PC-3 (cell line): ENCODE measurements around the gene GRIN1. TPM values are rescaled to one million over a fixed set of nuclear protein-coding genes. Genes with fewer than 3 reads are reported as not detected.

ENCODE experiments used
- ATAC-seq: fragments of 200-7000 bp; cut with Tn5 transposase; 2 replicates; pipeline ENCODE4 v1.9.1; 2020; ENCODE audit warnings: mild to moderate bottlenecking, moderate library complexity
- BruUV-seq: library from RNA; stranded (reverse); fragments of 400-500 nt; replicated peaks from 2 replicates; lab custom pipeline; 2021; lab: Mats Ljungman, UMichigan
- CTCF ChIA-PET: fragments of 300-600 bp; sonication (Branson Sonifier 250); formaldehyde crosslinking; loops from one replicate; lab custom pipeline; 2022; ENCODE audit warnings: antibody characterized with exemption; lab: Charles Lee
- POLR2A ChIA-PET: fragments of 300-600 bp; sonication (Branson Sonifier 250); formaldehyde crosslinking; loops from one replicate; lab custom pipeline; 2022; ENCODE audit warnings: antibody characterized with exemption; ENCODE audit not compliant: unreplicated experiment; lab: Charles Lee
- DNase-seq: peaks from one replicate; pipeline ENCODE4 v3.0.0-alpha.2; 2015
- H2AFZ ChIP-seq: fragments of 300-600 bp; sonication (generic); 2 replicates; pipeline ENCODE4 v1.6.0; 2016; ENCODE audit warnings: antibody characterized with exemption, low read length
- H3F3A ChIP-seq: fragments of 300-600 bp; sonication (generic); one replicate; pipeline ENCODE4 v1.6.0; 2017; ENCODE audit warnings: antibody characterized with exemption, low read length, control low read depth, mild to moderate bottlenecking; ENCODE audit not compliant: unreplicated experiment
- H3K27ac ChIP-seq: fragments of 300-600 bp; sonication (generic); 2 replicates; pipeline ENCODE4 v1.5.1; 2016; ENCODE audit warnings: mild to moderate bottlenecking, low read length
- H3K27me3 ChIP-seq: fragments of 300-600 bp; sonication (generic); 2 replicates; pipeline ENCODE4 v1.6.1; 2016; ENCODE audit warnings: low read length, mixed read lengths
- H3K36me3 ChIP-seq: fragments of 300-600 bp; sonication (generic); 2 replicates; pipeline ENCODE4 v1.6.1; 2016; ENCODE audit warnings: low read depth, mixed run types, low read length, mixed read lengths
- H3K4me1 ChIP-seq: fragments of 300-600 bp; sonication (generic); 2 replicates; pipeline ENCODE4 v1.5.1; 2016; ENCODE audit warnings: low read length; ENCODE audit not compliant: insufficient read depth
- H3K4me2 ChIP-seq: fragments of 300-600 bp; sonication (generic); 2 replicates; pipeline ENCODE4 v1.6.0; 2016; ENCODE audit warnings: low read length
- H3K4me3 ChIP-seq: fragments of 300-600 bp; sonication (generic); 2 replicates; pipeline ENCODE4 v1.5.1; 2016; ENCODE audit warnings: mild to moderate bottlenecking, low read length, mixed read lengths
- H3K79me2 ChIP-seq: fragments of 300-600 bp; sonication (generic); 2 replicates; pipeline ENCODE4 v1.6.1; 2017; ENCODE audit warnings: low read length, mixed read lengths
- H3K9ac ChIP-seq: fragments of 300-600 bp; sonication (generic); 2 replicates; pipeline ENCODE4 v1.6.0; 2016; ENCODE audit warnings: mild to moderate bottlenecking, low read length
- H3K9me2 ChIP-seq: fragments of 300-600 bp; sonication (generic); replicated peaks from 2 replicates; pipeline ENCODE4 v1.6.1; 2016; ENCODE audit warnings: mixed run types, low read length, mixed read lengths
- H3K9me3 ChIP-seq: fragments of 300-600 bp; sonication (generic); 2 replicates; pipeline ENCODE4 v1.6.1; 2016; ENCODE audit warnings: low read length, mixed read lengths
- H4K20me1 ChIP-seq: fragments of 300-600 bp; sonication (generic); 2 replicates; pipeline ENCODE4 v1.6.1; 2016; ENCODE audit warnings: low read length, mixed read lengths
- EZH2 ChIP-seq: fragments of 300-600 bp; sonication (generic); IDR thresholded peaks from one replicate; pipeline ENCODE4 v1.6.1; 2017; ENCODE audit warnings: antibody characterized with exemption, mild to moderate bottlenecking, low read length; ENCODE audit not compliant: unreplicated experiment
- EZH2phosphoT487 ChIP-seq: fragments of 300-600 bp; sonication (generic); IDR thresholded peaks from 2 replicates; pipeline ENCODE4 v1.6.1; 2018; ENCODE audit warnings: mild to moderate bottlenecking, antibody characterized with exemption, low read length, borderline replicate concordance
- intact Hi-C: fragments of 100-400 bp; cut with micrococcal nuclease; formaldehyde crosslinking; loops from 2 replicates; pipeline ENCODE4 v1.9.0; 2023
- total RNA-seq: library from RNA; depleted of rRNA; stranded (reverse); fragments of >200 nt; gene quantifications from 2 replicates; pipeline ENCODE4 v1.2.3, GENCODE V29; 2014
- TF ChIP-seq, protein P1 (sequence below): fragments of 300-600 bp; sonication (generic); conservative IDR thresholded peaks from 2 replicates; pipeline ENCODE4 v1.5.1; 2017; ENCODE audit warnings: antibody characterized with exemption, low read depth, mild to moderate bottlenecking, low read length

GRIN1 gene
- total RNA-seq, 1 experiment from 2014 or later: 0.11 TPM

GRCh38 chr9:137192448-137192780 lies 53.5 kb downstream of the GRIN1 start:
- TF ChIP-seq, protein P1, sequence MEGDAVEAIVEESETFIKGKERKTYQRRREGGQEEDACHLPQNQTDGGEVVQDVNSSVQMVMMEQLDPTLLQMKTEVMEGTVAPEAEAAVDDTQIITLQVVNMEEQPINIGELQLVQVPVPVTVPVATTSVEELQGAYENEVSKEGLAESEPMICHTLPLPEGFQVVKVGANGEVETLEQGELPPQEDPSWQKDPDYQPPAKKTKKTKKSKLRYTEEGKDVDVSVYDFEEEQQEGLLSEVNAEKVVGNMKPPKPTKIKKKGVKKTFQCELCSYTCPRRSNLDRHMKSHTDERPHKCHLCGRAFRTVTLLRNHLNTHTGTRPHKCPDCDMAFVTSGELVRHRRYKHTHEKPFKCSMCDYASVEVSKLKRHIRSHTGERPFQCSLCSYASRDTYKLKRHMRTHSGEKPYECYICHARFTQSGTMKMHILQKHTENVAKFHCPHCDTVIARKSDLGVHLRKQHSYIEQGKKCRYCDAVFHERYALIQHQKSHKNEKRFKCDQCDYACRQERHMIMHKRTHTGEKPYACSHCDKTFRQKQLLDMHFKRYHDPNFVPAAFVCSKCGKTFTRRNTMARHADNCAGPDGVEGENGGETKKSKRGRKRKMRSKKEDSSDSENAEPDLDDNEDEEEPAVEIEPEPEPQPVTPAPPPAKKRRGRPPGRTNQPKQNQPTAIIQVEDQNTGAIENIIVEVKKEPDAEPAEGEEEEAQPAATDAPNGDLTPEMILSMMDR: no peak
- TF ChIP-seq EZH2: no peak
- no peak for TF ChIP-seq EZH2phosphoT487
- Histone ChIP-seq H3K9ac (no peak overlapping the region), H3K36me3 (no peaks in the 10 kb centered on the region), H3K79me2 (peaks cover 29% of the 10 kb centered on the region), H3K27me3 (no peaks in the 10 kb centered on the region), H2AFZ (no peak overlapping the region), H3K9me3 (no peaks in the 10 kb centered on the region), H3K27ac (no peak overlapping the region), H4K20me1 (peaks cover 11% of the 10 kb centered on the region), H3K4me3 (no peak overlapping the region), H3K9me2 (no peaks in the 10 kb centered on the region), H3F3A (no peaks in the 10 kb centered on the region), H3K4me2 (no peak overlapping the region), H3K4me1 (peaks cover 31% of the 10 kb centered on the region)
- DNase-seq (no peak), ATAC-seq (no peak)
- POLR2A ChIA-PET: no interaction called here
- intact Hi-C loops: no loop called here
- no TSS peak for BruUV-seq
- CTCF ChIA-PET: no interaction called here

DNA sequence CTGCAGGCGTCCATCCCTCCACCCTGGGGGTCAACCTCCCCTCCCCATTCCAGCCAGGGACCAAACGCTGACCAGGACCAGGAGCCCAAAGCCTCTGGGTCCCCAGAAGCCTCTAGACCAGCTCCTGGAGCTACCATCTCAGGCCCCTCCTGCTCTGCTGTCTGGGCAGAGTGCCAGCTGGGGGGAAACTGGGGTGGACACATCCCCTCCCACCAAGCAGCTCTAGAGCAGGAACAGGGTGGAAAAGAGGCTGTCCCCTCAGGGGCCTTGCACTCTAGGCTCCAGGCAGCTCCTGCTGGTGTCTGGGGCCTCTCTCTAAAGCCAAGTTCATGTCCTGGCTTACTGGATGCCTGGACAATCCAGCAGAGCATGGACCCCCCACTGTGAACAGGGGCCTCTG lies 53.9 kb downstream of the GRIN1 start:
- TF ChIP-seq, protein P1: no peak
- TF ChIP-seq EZH2phosphoT487: no peak
- TF ChIP-seq EZH2: no peak
- no peak overlapping the region for H3K9ac ChIP-seq
- no peaks in the 10 kb centered on the region for H3K9me2 ChIP-seq
- intact Hi-C loops: no loop called here
- no peaks in the 10 kb centered on the region for H3K27me3 ChIP-seq
- CTCF ChIA-PET: no interaction called here
- H3F3A ChIP-seq: no peaks in the 10 kb centered on the region
- BruUV-seq: no TSS peak
- H3K4me3 ChIP-seq: no peak overlapping the region
- no peaks in the 10 kb centered on the region for H3K9me3 ChIP-seq
- no peaks in the 10 kb centered on the region for H3K36me3 ChIP-seq
- no peak overlapping the region for H3K27ac ChIP-seq
- H2AFZ ChIP-seq: no peak overlapping the region
- H3K4me1 ChIP-seq: peaks cover 34% of the 10 kb centered on the region
- DNase-seq (no peak), ATAC-seq (no peak)
- POLR2A ChIA-PET: no interaction called here
- no peak overlapping the region for H3K4me2 ChIP-seq
- H3K79me2 ChIP-seq: peaks cover 29% of the 10 kb centered on the region
- peaks cover 11% of the 10 kb centered on the region for H4K20me1 ChIP-seq

DNA sequence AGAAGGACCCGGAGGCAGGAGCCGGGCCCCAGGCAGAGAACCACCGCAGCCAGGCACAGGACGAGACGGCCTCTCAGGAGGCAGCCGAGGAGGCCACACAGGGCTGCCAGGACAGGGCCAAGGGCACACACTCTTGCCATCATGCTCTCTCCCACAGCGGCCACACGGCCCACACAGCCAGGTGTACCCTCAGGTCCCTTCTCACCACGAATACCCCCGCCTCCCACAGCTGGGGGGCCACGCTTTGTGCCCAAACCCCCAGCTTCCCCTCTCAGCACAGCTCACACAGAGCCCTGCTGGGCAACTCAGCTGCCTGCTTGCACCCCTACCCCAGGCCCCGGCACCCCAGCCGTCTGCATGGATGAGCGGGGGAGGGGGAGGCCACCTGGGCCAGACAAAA lies 54.8 kb downstream of the GRIN1 start:
- ATAC-seq (no peak), DNase-seq (no peak)
- Histone ChIP-seq H3K27ac (no peak overlapping the region), H3K27me3 (no peaks in the 10 kb centered on the region), H3K4me3 (no peak overlapping the region), H3F3A (no peaks in the 10 kb centered on the region), H3K9ac (no peak overlapping the region), H3K79me2 (peaks cover 26% of the 10 kb centered on the region), H3K4me2 (no peak overlapping the region), H4K20me1 (peaks cover 17% of the 10 kb centered on the region), H3K36me3 (no peaks in the 10 kb centered on the region), H2AFZ (no peak overlapping the region), H3K9me3 (no peaks in the 10 kb centered on the region), H3K9me2 (no peaks in the 10 kb centered on the region), H3K4me1 (peaks cover 43% of the 10 kb centered on the region)
- no TSS peak for BruUV-seq
- TF ChIP-seq EZH2 (no peak), EZH2phosphoT487 (no peak)
- TF ChIP-seq, protein P1: no peak
- POLR2A ChIA-PET: no interaction called here
- intact Hi-C loops: no loop called here
- CTCF ChIA-PET: no interaction called here
